ENCODE results near the gene SULF2.

DNA sequence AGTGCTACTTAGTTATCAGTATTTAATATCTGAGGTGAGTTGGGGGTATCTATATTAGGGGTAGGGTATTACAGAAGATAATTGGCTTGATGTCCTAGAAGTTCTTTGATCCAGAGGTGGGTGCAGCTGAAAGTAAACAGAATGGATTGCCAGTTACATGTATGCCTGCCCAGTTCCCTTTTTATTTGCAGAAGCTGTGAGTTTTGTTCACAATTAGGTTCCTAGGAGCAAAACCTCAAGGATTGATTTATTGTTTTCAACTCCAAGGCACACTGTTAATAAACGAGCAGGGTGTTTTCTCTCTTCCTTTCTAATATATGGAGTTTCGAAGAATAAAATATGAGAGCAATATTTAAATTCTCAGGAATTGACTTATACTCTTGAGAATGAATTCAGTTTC is 129.0 kb downstream of the SULF2 start:
- TF ChIP-seq, protein P1, sequence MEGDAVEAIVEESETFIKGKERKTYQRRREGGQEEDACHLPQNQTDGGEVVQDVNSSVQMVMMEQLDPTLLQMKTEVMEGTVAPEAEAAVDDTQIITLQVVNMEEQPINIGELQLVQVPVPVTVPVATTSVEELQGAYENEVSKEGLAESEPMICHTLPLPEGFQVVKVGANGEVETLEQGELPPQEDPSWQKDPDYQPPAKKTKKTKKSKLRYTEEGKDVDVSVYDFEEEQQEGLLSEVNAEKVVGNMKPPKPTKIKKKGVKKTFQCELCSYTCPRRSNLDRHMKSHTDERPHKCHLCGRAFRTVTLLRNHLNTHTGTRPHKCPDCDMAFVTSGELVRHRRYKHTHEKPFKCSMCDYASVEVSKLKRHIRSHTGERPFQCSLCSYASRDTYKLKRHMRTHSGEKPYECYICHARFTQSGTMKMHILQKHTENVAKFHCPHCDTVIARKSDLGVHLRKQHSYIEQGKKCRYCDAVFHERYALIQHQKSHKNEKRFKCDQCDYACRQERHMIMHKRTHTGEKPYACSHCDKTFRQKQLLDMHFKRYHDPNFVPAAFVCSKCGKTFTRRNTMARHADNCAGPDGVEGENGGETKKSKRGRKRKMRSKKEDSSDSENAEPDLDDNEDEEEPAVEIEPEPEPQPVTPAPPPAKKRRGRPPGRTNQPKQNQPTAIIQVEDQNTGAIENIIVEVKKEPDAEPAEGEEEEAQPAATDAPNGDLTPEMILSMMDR (conservative IDR thresholded peaks at IDR 0.05; ENCODE audit: low read length), result no peak
- TF ChIP-seq EZH2phosphoT487 (IDR thresholded peaks at IDR 0.05; ENCODE audit: borderline replicate concordance), result no peak
